GM19023 (cell line): ENCODE measurements around the gene KCNIP4.

ENCODE experiments used
- ATAC-seq: cut with Tn5 transposase; IDR thresholded peaks from one replicate; pipeline ENCODE4 v1.9.1; 2021; ENCODE audit warnings: mild to moderate bottlenecking, moderate library complexity; ENCODE audit not compliant: unreplicated experiment

KCNIP4 gene

DNA sequence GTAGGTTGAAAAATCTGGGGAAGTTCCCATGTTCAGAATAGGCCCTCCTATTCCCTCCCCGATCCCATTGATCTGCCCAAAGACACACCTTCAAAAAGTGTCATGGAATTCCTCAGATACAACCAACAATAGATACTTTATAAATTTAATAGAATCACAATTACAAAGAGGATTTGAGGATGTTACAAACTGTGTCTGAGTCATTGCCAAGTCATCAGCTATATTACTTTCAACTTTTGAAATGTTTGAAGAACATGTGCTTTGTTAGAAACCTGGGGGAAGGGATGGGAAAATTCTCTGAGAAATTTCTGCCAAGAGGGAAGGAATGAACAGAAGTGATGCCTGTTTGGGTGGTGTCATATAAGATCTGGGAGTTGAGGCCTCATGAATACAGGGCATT is 46.7 kb downstream of the KCNIP4 start:
- no peak for ATAC-seq

GRCh38 chr4:21901281-21901680 is 47.3 kb downstream of the KCNIP4 start:
- no peak for ATAC-seq

GRCh38 chr4:21900211-21900610 is 48.4 kb downstream of the KCNIP4 start:
- no peak for ATAC-seq

DNA sequence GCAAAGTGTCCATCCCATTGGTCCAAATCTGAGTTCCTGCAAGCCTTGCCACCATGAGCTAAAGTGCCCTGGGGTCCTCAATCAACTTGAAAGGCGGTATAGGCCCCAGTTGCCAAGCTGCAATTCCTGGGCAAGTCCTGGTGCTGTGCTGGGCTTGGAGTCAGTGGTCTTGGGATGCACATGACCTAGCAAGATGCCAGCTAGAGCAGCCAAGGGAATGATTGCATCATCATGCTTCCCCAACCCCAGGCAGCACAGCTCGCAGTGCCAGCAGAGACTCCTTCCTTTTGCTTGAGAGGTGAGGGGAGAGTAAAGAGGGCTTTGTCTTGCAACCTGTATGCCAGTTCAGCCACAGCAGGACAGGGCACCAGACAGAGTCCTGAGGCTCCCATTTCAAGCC is 50.5 kb downstream of the KCNIP4 start:
- ATAC-seq, result no peak

GRCh38 chr4:21896767-21897166 is 51.8 kb downstream of the KCNIP4 start:
- ATAC-seq, result no peak

GRCh38 chr4:21893136-21893535 is 55.4 kb downstream of the KCNIP4 start:
- no peak for ATAC-seq

- ATAC-seq, result no peak
Measured at GRCh38 chr4:21890231-21890630, 58.3 kb downstream of the KCNIP4 start.

GRCh38 chr4:21888195-21888976 is 60.2 kb downstream of the KCNIP4 start:
- peak; percentile 59 for ATAC-seq

DNA sequence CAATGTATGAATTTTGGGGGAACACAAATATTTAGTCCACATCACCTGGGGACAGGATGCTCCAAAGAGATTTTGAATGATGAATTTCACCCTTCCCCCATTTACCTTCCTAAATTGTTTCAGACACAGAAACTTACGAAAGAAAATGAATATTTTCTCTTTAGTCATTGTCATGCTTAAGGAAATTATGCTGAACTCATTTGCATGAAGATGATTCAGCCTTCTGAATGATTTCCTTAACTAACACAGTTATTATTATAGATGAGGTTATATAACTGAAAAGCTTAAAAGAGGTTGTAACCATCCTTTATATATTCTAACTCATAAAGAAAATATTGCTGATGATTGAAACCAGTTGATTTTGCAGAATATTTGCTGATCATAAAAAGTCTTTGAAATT is 61.1 kb downstream of the KCNIP4 start:
- no peak for ATAC-seq

- no peak for ATAC-seq
Measured at GRCh38 chr4:21885770-21886169, 62.8 kb downstream of the KCNIP4 start.

DNA sequence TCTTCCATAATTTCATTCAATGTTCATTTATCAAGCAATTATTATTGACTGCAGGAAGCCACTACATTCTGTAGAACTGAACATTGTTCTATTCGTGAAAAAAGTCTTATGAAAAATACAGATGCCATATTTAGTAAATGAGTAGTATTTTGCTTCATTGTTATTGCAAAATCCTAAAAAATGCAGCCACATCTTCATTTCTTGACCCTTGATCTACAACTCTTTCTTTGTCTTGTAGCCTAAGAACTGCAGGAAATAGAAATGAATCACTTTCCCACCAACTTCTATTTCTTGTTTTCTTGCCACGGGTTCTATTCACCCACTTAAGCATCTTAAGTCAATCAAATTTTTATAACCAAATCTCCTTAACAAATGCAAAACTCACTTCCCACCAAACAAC is 63.3 kb downstream of the KCNIP4 start:
- no peak for ATAC-seq

GRCh38 chr4:21884615-21885014 is 64.0 kb downstream of the KCNIP4 start:
- ATAC-seq, result no peak

DNA sequence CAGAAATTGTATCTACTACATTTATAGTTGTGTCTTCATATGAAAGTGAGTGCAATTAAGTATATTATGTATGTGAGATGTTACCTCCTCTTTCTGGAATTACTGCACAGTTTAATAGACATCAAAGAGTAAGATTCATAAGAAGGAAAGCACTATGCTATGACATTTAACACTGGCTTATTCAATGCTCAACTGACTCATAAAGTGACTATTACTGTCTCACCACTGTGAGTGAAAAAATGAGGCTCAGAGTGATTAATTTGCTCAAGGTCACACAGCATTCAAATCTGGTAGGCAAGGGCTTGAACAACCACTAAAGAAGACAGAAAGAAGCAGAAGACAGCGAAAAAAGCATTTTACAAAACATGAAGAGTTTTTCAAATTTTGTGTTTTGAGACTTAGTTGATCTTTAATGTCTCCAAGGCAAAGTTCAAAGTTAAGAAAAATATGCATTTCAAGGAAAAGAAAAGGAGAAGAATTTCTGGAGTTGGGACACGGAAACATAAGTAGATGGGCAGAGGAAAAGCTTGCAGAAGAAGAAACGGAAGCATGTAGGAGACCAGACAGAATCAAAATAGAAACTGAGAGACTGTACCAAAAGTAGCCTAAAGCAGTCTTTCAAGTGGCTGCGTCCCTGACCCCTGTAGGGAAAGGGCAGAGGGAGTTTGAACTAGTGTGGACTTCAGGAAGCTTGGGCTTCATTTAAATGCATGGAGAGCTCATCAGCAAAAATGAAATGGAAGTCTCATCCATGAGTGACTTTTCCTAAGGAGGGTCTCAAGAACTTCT is 66.3 kb downstream of the KCNIP4 start:
- ATAC-seq, result no peak

- ATAC-seq, result no peak
Measured at GRCh38 chr4:21879187-21879586, 69.4 kb downstream of the KCNIP4 start.

DNA sequence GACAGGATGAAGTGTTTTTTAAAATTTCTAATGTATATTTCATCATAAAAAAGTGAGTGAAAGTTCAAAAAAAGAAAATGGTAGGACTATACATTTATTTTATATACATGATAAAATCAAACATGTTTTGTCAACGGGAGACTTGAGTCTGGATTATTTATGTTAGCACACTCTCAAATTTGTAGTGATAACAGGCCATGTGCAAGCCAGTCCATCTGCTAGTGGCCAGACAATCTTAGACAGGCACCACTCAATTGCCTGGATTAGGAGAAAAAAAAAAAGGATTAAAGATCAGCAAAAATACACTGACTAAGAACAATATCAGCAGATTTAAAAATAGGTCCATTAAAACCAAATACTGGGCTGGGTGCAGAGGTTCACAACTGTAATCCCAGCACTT is 71.9 kb downstream of the KCNIP4 start:
- no peak for ATAC-seq

- ATAC-seq, result no peak
Measured at GRCh38 chr4:21873145-21873544, 75.4 kb downstream of the KCNIP4 start.

- no peak for ATAC-seq
Measured at GRCh38 chr4:21872101-21872500, 76.5 kb downstream of the KCNIP4 start.

GRCh38 chr4:21869978-21870745 is 78.4 kb downstream of the KCNIP4 start:
- no peak for ATAC-seq

DNA sequence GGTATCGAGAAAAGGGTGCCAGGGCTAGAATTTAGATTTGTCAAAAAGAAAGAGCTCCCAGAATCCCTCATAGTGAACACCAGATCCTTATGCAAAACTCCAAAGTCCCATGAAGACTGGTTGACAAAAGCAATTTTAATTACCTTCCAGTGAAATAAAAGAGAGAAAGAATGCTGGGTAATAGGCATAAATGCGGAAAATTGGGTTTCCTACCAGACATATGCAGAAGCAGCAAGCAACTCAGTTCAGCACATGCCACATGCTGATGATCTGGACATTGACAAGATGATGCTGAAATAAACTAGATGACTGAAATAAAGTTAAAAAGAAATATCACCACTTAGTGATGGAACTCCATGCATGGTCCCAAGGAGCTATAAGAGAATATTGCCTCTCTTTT is 83.9 kb downstream of the KCNIP4 start:
- ATAC-seq, result no peak

DNA sequence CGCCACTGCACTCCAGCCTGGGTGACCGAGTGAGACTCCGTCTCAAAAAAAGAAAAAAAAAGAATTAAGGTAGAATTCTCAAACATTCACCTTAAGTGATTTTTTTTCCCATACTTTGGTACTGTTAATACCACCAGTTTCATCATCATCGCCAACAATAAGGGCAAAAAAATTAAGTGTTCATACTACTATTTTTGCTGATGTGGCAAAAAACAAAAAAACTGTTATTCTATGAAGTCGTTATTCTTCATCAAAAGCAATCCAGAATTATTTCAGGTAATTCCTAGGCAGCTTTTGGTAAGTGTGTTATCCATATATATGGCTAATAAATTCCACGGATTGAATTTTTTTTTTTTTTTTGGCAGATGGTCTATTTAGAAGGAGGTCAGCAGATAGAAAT is 85.7 kb downstream of the KCNIP4 start:
- no peak for ATAC-seq

DNA sequence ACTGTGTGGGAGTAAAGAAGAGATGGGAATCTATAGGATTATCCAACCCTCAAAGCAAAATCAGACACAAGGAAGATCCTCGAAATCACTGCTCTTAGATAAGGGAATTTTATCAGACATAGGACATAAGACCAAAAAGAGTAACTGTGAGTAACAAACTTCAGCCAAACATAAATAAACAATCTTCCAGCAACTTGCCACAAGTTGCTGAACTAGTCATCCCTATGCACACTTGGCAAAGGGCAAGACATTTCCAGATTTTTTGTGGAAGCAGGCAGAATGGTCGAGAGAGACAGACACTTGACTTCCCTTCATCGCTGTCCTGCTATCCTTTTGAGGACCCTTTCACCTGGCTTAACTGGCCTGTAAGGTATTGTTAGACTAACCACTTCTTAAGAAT is 89.6 kb downstream of the KCNIP4 start:
- no peak for ATAC-seq

- ATAC-seq, result no peak
Measured at GRCh38 chr4:21856754-21857153, 91.8 kb downstream of the KCNIP4 start.
